GM12873 (cell line): ENCODE results near the gene INO80E.

ENCODE experiments used
- TF ChIP-seq, protein P1 (sequence below): IDR thresholded peaks from 2 replicates; pipeline ENCODE4 v1.5.1; 2012; ENCODE audit warnings: low read depth, mild to moderate bottlenecking, moderate library complexity, low read length, control low read depth; ENCODE audit not compliant: insufficient read depth; ENCODE audit errors: missing control alignments

INO80E gene

DNA sequence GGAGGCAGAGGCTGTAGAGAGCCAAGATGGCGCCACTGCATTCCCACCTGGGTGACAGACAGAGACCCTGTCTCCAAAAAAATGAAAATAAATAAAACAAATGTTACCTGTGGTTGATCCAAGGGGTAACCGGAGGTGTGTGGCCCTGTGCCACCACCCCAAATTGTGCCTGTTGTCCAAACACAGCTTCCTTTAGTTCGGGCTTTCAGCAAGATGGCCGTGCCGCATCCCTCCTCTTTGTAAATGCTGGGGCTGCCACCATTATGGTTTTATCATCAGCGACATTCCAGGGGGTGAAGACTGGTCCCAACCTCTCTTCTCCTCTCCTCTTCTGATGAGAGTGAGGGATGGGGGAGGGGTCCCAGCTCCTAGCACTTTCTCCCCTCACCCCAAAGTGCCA, 26.8 kb downstream of the INO80E start, which contains the start of gene C16orf92:
Gene C16orf92, plus strand, starts transcription at position 312 of the 400 bp plus-strand sequence. CDS start 143 bp downstream, outside the sequence.
- TF ChIP-seq, protein P1, sequence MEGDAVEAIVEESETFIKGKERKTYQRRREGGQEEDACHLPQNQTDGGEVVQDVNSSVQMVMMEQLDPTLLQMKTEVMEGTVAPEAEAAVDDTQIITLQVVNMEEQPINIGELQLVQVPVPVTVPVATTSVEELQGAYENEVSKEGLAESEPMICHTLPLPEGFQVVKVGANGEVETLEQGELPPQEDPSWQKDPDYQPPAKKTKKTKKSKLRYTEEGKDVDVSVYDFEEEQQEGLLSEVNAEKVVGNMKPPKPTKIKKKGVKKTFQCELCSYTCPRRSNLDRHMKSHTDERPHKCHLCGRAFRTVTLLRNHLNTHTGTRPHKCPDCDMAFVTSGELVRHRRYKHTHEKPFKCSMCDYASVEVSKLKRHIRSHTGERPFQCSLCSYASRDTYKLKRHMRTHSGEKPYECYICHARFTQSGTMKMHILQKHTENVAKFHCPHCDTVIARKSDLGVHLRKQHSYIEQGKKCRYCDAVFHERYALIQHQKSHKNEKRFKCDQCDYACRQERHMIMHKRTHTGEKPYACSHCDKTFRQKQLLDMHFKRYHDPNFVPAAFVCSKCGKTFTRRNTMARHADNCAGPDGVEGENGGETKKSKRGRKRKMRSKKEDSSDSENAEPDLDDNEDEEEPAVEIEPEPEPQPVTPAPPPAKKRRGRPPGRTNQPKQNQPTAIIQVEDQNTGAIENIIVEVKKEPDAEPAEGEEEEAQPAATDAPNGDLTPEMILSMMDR: no peak

DNA sequence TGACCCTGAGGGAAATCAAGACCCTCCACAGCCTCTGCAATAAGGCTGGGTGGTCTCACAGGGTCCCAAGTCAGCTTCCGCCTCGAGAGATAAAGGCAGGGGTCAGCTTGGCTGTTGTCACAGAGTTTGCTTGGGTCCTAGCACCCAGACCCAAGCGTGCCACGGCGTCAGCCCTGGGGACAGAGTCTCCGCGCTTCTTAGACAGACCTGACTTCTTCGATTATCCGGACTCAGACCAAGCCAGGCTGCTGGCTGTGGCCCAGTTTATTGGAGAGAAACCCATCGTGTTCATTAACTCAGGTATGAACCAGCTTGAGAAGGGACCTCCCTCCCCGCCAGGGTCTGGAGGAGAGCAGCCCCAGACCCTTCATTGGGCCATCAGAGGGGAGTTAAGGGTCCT, 27.5 kb downstream of the INO80E start:
- TF ChIP-seq, protein P1: no peak

DNA sequence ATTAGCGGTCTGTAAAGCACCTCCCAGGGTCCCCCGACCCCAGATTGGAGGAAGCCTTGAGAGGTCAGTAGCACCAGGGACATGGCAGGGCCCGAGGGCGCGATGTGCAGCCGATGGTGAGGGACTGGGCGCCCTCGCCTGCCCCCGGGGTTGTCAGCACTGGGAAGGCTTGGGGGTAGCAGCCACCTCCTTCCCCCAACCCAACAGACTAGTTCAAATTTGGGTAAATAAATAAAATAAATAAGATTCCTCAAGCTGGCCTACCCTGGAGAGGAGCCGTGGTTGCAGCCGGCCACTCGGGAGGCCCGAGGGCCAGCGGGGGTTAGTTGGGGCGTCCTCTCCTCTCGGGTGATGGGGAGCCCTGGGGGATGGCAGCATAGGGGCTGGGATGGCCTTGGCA, 28.4 kb downstream of the INO80E start:
- TF ChIP-seq, protein P1: no peak

DNA sequence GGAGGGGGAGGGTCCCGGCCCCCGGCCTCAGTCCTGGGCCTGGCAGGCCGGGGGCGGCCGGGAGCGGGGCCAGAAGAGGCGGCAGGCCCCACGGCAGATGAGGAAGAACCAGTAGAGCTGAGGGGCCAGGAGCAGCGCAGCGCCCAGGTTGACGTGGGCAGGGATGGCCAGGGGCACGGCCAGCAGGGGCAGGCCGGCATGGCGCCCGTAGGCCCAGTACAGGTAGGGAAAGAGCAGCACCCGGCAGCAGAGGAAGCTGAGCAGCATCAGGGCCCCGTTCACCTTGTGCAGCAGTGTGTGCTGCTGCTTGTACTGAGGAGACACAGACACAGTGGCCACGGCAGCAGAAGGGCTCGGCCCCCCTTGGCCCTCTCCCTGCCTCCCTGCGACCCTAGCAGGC, 29.1 kb downstream of the INO80E start:
- TF ChIP-seq, protein P1: no peak

DNA sequence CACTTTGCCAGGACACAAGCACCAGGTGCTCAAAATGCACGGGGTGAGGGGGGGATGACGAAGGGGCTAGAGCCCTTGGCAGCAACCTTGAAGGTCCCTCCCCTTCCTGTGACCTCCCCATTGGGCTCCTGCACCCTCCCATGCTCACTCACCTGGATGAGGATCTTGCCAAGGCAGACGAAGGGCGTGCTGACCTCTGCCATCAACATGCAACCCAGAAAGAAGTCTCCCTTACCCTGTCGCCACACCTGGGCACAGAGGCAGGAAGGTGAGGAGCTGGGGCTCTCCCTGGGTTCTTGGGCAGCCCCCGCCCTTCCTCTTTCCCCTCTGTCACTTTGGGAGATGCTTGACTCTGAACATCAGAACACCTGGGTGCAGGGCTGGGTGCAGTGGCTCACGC, 29.5 kb downstream of the INO80E start:
- TF ChIP-seq, protein P1: no peak

DNA sequence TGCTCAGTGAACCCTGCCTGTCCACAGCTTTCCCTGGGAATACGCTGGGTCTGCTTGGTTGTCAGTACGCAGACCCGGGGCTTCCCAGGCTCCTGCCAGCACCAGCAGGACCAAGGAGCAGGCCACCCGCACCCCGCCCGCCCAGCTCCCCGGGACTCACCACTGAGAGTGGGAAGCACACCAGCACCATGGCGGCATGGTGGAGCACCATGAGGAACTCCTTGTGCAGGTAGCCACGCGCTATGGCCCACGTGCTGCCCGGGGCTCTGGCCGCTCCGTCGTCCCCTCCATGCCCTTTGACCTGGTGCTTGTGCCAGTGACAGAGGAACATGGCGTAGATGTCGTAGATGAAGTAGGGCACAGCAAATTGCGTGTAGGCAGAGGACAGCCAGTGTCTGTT, 30.4 kb downstream of the INO80E start:
- TF ChIP-seq, protein P1: no peak

DNA sequence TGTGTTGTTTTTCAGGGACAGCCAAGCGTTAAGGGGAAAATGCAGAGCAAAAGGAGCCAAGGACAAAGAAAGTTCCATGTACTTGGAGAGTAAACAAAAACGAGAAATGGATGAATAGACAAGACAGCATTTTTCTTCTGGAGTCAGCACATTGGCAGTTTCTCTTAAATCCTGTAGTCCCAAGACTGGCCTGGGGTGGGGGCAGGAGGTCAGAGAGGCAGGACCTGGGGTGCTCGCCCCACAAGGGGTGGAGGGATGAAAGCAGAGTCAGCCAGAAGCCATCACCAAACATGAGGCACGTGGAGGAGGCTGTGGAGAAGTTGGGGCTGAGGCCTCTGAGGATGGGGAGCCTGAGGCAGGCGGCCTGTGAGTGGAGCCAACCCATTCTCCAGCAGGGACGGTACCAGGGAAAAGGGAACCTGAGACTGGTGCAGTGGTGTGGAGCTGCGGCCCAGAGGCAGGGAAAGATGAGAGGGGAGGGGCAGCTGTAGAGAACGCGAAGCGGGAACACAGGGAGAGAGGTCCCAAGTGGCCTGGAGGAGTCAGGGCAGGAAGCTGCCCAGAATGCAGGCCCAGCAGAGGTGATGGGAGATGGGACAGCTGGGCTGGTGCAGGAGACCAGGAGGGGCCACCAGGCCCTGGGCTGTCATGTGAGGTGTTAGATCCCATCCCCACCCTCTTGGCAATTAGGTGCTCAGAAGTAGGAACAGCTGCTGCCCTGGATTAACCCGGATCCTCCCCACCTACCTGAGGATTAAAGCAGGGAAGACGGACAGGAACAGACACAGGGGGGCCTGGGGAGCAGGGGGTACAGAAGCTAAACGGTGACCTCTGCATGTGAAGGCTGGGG, 31.8 kb downstream of the INO80E start:
- TF ChIP-seq, protein P1: no peak
